CD14-positive monocyte (primary cell): ENCODE results near the gene IVD. TPM values are rescaled to one million over a fixed set of nuclear protein-coding genes. Genes with fewer than 3 reads are reported as not detected.

ENCODE experiments used
- DNase-seq, 3 donors: peaks; one replicate each; pipeline ENCODE4 v3.0.0-alpha.2; 2011 to 2022
- H2AFZ ChIP-seq: 2 replicates; pipeline ENCODE4 v1.6.0; 2012; ENCODE audit warnings: mild to moderate bottlenecking, low read depth, low read length, inconsistent platforms; ENCODE audit not compliant: insufficient read depth, poor library complexity, severe bottlenecking
- H3K27ac ChIP-seq, 2 donors: 1 replicate in 1 of 2; 2 replicates in 1 of 2; pipeline ENCODE4 v1.5.1; 2012 to 2013; ENCODE audit warnings: low read length in 2 of 2, control low read depth in 1 of 2, inconsistent platforms in 1 of 2, low read depth in 1 of 2, mild to moderate bottlenecking in 1 of 2
- H3K27me3 ChIP-seq, 2 donors: one replicate each; pipeline versions ENCODE4 v1.6.0 to v1.6.1; 2011 to 2013; ENCODE audit warnings: low read length in 2 of 2; ENCODE audit not compliant: control insufficient read depth in 2 of 2, insufficient read depth in 2 of 2
- H3K36me3 ChIP-seq, 2 donors: replicated peaks in 1 of 2; 1 replicate in 1 of 2; 2 replicates in 1 of 2; pipeline versions ENCODE4 v1.5.1 to v1.6.1; 2012 to 2013; ENCODE audit warnings: low read length in 2 of 2, control low read depth in 1 of 2, inconsistent platforms in 1 of 2, mild to moderate bottlenecking in 1 of 2; ENCODE audit not compliant: insufficient read depth in 2 of 2, control insufficient read depth in 1 of 2
- H3K4me1 ChIP-seq, 2 donors: 1 replicate in 1 of 2; 2 replicates in 1 of 2; pipeline versions ENCODE4 v1.5.1 to v1.6.1; 2012 to 2013; ENCODE audit warnings: low read length in 2 of 2, control low read depth in 1 of 2, inconsistent platforms in 1 of 2, mild to moderate bottlenecking in 1 of 2, moderate library complexity in 1 of 2; ENCODE audit not compliant: insufficient read depth in 2 of 2, control insufficient read depth in 1 of 2
- H3K4me2 ChIP-seq: replicated peaks from 2 replicates; pipeline ENCODE3; 2012; ENCODE audit warnings: low read length, moderate library complexity, mild to moderate bottlenecking; ENCODE audit not compliant: poor library complexity, severe bottlenecking; ENCODE audit errors: extremely low read depth
- H3K4me3 ChIP-seq, 3 experiments: fragments of 200-600 bp in 1 of 3; sonication (generic) in 1 of 3; replicated peaks in 1 of 3; 1 replicate in 2 of 3; 2 replicates in 1 of 3; pipeline ENCODE4 v1.5.1; 2011 to 2013; ENCODE audit warnings: low read length in 3 of 3, mild to moderate bottlenecking in 3 of 3, control low read depth in 2 of 3, low read depth in 2 of 3, inconsistent platforms in 1 of 3, moderate library complexity in 1 of 3
- H3K79me2 ChIP-seq: 2 replicates; pipeline ENCODE4 v1.6.0; 2012; ENCODE audit warnings: mild to moderate bottlenecking, control low read depth, inconsistent platforms, low read length, moderate library complexity; ENCODE audit not compliant: insufficient read depth
- H3K9ac ChIP-seq: 2 replicates; pipeline ENCODE4 v1.6.0; 2017; ENCODE audit warnings: low read length, mild to moderate bottlenecking; ENCODE audit not compliant: insufficient read depth, poor library complexity, severe bottlenecking
- H3K9me3 ChIP-seq, 2 donors: replicated peaks in 1 of 2; 1 replicate in 1 of 2; 2 replicates in 1 of 2; pipeline versions ENCODE4 v1.5.1 to v1.6.1; 2012 to 2013; ENCODE audit warnings: low read length in 2 of 2, control low read depth in 1 of 2; ENCODE audit not compliant: control insufficient read depth in 1 of 2, insufficient read depth in 1 of 2
- H4K20me1 ChIP-seq: 2 replicates; pipeline ENCODE4 v1.6.0; 2012; ENCODE audit warnings: mild to moderate bottlenecking, low read length, control low read depth, moderate library complexity; ENCODE audit not compliant: insufficient read depth
- H3K27ac Mint-ChIP-seq, 7 donors: one replicate each; pipeline ENCODE4 v1.8.0; 2020; ENCODE audit warnings: mild to moderate bottlenecking in 7 of 7, mixed read lengths in 7 of 7, moderate library complexity in 6 of 7, inconsistent platforms in 2 of 7
- H3K27me3 Mint-ChIP-seq, 3 donors: one replicate each; pipeline ENCODE4 v1.8.0; 2021 to 2022; ENCODE audit warnings: low read depth in 3 of 3, mild to moderate bottlenecking in 3 of 3, mixed read lengths in 3 of 3, moderate library complexity in 3 of 3, inconsistent platforms in 1 of 3
- H3K36me3 Mint-ChIP-seq, 2 donors: one replicate each; pipeline ENCODE4 v1.8.0; 2020; ENCODE audit warnings: mixed read lengths in 2 of 2, inconsistent platforms in 1 of 2, mild to moderate bottlenecking in 1 of 2
- H3K4me1 Mint-ChIP-seq: one replicate; pipeline ENCODE4 v1.8.0; 2020; ENCODE audit warnings: mild to moderate bottlenecking, mixed read lengths
- H3K4me3 Mint-ChIP-seq, 2 donors: one replicate each; pipeline ENCODE4 v1.8.0; 2020; ENCODE audit warnings: mild to moderate bottlenecking in 2 of 2, mixed read lengths in 2 of 2, moderate library complexity in 1 of 2
- H3K9me3 Mint-ChIP-seq, 7 donors: one replicate each; pipeline ENCODE4 v1.8.0; 2020 to 2022; ENCODE audit warnings: mixed read lengths in 7 of 7, mild to moderate bottlenecking in 6 of 7, moderate library complexity in 6 of 7, inconsistent platforms in 2 of 7
- CTCF ChIP-seq: fragments of 200-600 bp; IDR thresholded peaks from one replicate; pipeline ENCODE4 v1.8.0; 2022; ENCODE audit warnings: antibody characterized with exemption, mild to moderate bottlenecking
- WGBS: methylation state at CpG from one replicate; pipeline ENCODE4 v1.1.5; 2013; ENCODE audit warnings: missing lambda C conversion rate; ENCODE audit not compliant: insufficient coverage; 5-methylcytosine and 5-hydroxymethylcytosine counted together
- intact Hi-C, 2 donors: fragments of 100-400 bp; cut with micrococcal nuclease; formaldehyde crosslinking; loops; one replicate each; pipeline versions ENCODE4 v1.15.0 to v1.15.1; 2023
- polyA plus RNA-seq, 3 donors: library from polyadenylated mRNA; depleted of rRNA in 1 of 3; unstranded in 2 of 3; stranded (reverse) in 1 of 3; fragments of 300-500 nt in 2 of 3; fragments of >200 nt in 1 of 3; fragmentation: Illumina TruSeq in 2 of 3; gene quantifications; 1 replicate in 2 of 3; 2 replicates in 1 of 3; pipeline ENCODE4 v1.2.3, GENCODE V29; 2012 to 2021

The IVD gene
- polyA plus RNA-seq, 3 donors: 28.6 to 46.3 (median 31.3) TPM

GRCh38 chr15:40424483-40425115 lies 19.0 kb downstream of the IVD start:
- no peaks in the 10 kb centered on the region for H3K79me2 ChIP-seq
- TF ChIP-seq CTCF: no peak
- intact Hi-C loops: loop anchor here in 1 of 2 donors (5.0 to 10.0 kb wide), 4 partner anchors 57 to 210 kb away; partner anchors contain the start of gene CCDC9B
- H3K9me3 ChIP-seq: no peaks in the 10 kb centered on the region
- no peak overlapping the region for H3K4me3 ChIP-seq
- H3K27me3 ChIP-seq: no peaks in the 10 kb centered on the region
- H3K4me3 Mint-ChIP-seq: no peak overlapping the region
- no peak overlapping the region for H3K9ac ChIP-seq
- no peaks in the 10 kb centered on the region for H4K20me1 ChIP-seq
- H3K27ac Mint-ChIP-seq: no peak overlapping the region
- H3K36me3 ChIP-seq: no peaks in the 10 kb centered on the region
- WGBS: 100% methylated on average over 1 of the region's 6 CpGs
- H3K4me2 ChIP-seq: no peak overlapping the region
- H3K36me3 Mint-ChIP-seq: peaks cover 2 to 6% of the 10 kb centered on the region in 2 donors
- H3K4me1 ChIP-seq: peaks cover 14 to 18% of the 10 kb centered on the region in 2 donors
- peaks cover 0 to 2% (median 0%) of the 10 kb centered on the region in 7 donors for H3K9me3 Mint-ChIP-seq
- no peak overlapping the region for H3K27ac ChIP-seq
- DNase-seq: no peak
- peaks cover 0 to 4% (median 3%) of the 10 kb centered on the region in 3 donors for H3K27me3 Mint-ChIP-seq
- H2AFZ ChIP-seq: no peak overlapping the region
- peaks cover 19% of the 10 kb centered on the region for H3K4me1 Mint-ChIP-seq

- no peaks in the 10 kb centered on the region for H3K27me3 ChIP-seq
- no peak overlapping the region for H3K9ac ChIP-seq
- no peak overlapping the region for H3K27ac Mint-ChIP-seq
- no peak for DNase-seq
- TF ChIP-seq CTCF: no peak
- no peak overlapping the region for H2AFZ ChIP-seq
- H3K36me3 Mint-ChIP-seq: peaks cover 2% of the 10 kb centered on the region in 2 donors
- peaks cover 0 to 3% (median 0%) of the 10 kb centered on the region in 7 donors for H3K9me3 Mint-ChIP-seq
- no peaks in the 10 kb centered on the region for H3K36me3 ChIP-seq
- peaks cover 14% of the 10 kb centered on the region for H3K4me1 Mint-ChIP-seq
- no peaks in the 10 kb centered on the region for H3K9me3 ChIP-seq
- peaks cover 0 to 4% (median 3%) of the 10 kb centered on the region in 3 donors for H3K27me3 Mint-ChIP-seq
- peaks cover 14 to 16% of the 10 kb centered on the region in 2 donors for H3K4me1 ChIP-seq
- H3K27ac ChIP-seq: no peak overlapping the region
- no peak overlapping the region for H3K4me2 ChIP-seq
- intact Hi-C loops: loop anchor here in 1 of 2 donors (10.0 kb wide), 1 partner anchor 211 kb away; no protein-coding TSS in a partner anchor
- H3K4me3 ChIP-seq: no peak overlapping the region
- no peaks in the 10 kb centered on the region for H3K79me2 ChIP-seq
- H4K20me1 ChIP-seq: no peaks in the 10 kb centered on the region
- 100% methylated on average over 1 of the region's 5 CpGs for WGBS
- H3K4me3 Mint-ChIP-seq: no peak overlapping the region
Measured at GRCh38 chr15:40425681-40426080, 20.1 kb downstream of the IVD start.
